Measurements from ENCODE around the gene TSHZ3.

Gene TSHZ3

DNA sequence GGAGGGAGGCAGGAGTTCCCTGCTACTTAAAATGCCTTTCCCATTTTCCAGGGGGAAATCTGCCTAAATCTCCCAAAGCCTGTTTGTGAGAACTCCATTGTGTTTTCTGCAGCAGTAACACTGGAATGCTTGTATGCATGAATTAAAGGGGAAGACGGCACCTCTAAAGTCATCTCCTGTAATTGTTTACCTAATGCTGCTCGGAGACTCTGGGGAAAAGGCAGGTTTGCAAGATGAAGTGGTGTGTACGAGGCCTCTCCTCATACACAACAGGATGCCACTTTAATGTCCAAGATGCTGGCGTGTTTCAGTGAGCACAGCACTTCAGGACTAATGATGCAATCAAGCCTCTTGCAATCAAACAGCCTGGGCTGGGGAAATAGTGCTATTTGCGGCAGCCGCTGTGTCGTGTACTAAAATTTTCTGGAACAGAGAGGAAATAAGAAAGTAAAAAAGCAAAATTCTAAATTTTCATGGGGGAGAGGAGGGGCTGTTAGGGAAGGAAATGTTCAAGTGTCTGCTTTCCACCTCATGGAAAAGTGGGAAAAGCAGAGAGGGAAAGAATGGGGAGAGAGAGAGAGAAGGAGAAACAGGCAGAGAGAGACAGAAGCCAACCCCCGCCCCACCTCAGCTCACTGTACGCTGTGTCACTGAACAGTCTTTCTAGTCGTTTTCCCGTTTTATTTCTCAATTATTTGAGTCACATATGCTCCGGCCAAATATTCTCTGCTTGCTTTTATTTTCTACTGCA, 32.9 kb downstream of the TSHZ3 start:
- no peak overlapping the region for H3K27ac ChIP-seq (ENCODE audit: low read length)
- H3K36me3 ChIP-seq (ENCODE audit: control insufficient read depth, low read depth, low read length), result no peaks in the 10 kb centered on the region
- no peak overlapping the region for H3K9ac ChIP-seq (ENCODE audit: low read length)
- H3K27me3 ChIP-seq (ENCODE audit: control insufficient read depth, insufficient read depth, low read length), result no peaks in the 10 kb centered on the region
- H3K9me3 ChIP-seq (ENCODE audit: control insufficient read depth, low read depth, low read length), result no peaks in the 10 kb centered on the region
- peaks cover 26% of the 10 kb centered on the region for H3K4me1 ChIP-seq (ENCODE audit: control insufficient read depth, low read depth, low read length)
- no peak overlapping the region for H3K4me3 ChIP-seq (ENCODE audit: low read length)

DNA sequence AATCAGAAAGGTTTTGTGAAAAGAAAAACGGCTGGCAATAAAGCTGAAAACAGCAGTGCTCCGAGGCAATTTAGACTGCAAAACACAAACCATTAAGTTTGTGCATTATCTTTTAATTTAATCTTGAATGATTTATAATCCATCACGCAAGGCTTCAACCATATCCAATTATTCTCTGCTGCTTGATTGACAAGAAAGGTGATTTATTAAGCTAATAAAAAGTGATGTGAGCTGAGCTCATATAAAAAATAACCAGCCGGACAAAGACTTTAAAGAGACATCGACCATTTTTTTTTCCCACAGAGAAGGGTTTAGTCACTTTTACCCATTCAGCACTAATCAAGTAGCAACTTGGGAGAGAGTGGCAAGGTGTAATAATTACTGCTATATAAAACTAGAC, 33.6 kb downstream of the TSHZ3 start:
- Histone ChIP-seq H3K27me3 (ENCODE audit: control insufficient read depth, insufficient read depth, low read length) (no peaks in the 10 kb centered on the region), H3K9me3 (ENCODE audit: control insufficient read depth, low read depth, low read length) (no peaks in the 10 kb centered on the region), H3K4me1 (ENCODE audit: control insufficient read depth, low read depth, low read length) (peaks cover 26% of the 10 kb centered on the region), H3K9ac (ENCODE audit: low read length) (no peak overlapping the region), H3K4me3 (ENCODE audit: low read length) (no peak overlapping the region), H3K27ac (ENCODE audit: low read length) (peak overlapping the region; percentile 10), H3K36me3 (ENCODE audit: control insufficient read depth, low read depth, low read length) (no peaks in the 10 kb centered on the region)

DNA sequence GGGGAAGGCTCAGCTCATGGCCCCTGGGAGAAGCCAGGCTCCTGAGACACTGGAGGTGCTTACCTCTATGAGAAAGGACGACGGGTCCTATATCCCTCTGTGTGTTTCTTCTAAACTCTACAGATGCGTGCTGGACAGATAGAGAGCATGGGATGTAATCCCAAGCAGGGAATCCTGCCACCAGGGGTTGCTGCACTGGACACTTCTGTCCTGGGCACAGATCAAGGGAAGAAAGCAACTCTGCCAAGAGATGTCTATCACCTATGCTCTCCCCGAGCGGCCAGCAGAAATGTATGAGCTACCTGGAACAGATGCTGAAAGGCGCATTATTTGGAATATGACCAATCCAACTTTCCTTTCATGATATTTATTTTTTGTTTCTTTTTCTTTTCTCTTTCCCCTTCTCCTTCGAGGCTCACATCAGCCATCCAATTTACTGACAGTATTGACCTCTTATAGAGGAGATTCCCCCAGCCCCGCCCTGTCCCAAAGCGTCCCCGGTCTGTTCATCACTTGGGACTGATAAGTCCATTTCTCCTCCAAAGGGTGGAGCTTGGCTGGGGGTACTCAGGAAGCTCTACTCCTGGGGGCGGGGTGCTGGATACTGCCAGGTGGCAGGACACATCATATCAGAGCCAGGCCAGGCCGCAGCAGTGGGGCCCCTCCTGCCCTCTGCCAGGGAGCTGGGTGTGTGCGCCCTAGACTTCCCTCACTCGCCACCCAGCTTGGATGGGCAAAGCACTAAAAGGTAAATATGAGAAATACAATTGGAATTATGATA, 34.2 kb downstream of the TSHZ3 start:
- Histone ChIP-seq H3K36me3 (ENCODE audit: control insufficient read depth, low read depth, low read length) (no peaks in the 10 kb centered on the region), H3K4me3 (ENCODE audit: low read length) (no peak overlapping the region), H3K27ac (ENCODE audit: low read length) (no peak overlapping the region), H3K27me3 (ENCODE audit: control insufficient read depth, insufficient read depth, low read length) (no peaks in the 10 kb centered on the region), H3K9me3 (ENCODE audit: control insufficient read depth, low read depth, low read length) (no peaks in the 10 kb centered on the region), H3K4me1 (ENCODE audit: control insufficient read depth, low read depth, low read length) (peaks cover 26% of the 10 kb centered on the region), H3K9ac (ENCODE audit: low read length) (no peak overlapping the region)

- H3K36me3 ChIP-seq (ENCODE audit: control insufficient read depth, low read depth, low read length), result no peaks in the 10 kb centered on the region
- no peak overlapping the region for H3K4me3 ChIP-seq (ENCODE audit: low read length)
- no peaks in the 10 kb centered on the region for H3K9me3 ChIP-seq (ENCODE audit: control insufficient read depth, low read depth, low read length)
- H3K27ac ChIP-seq (ENCODE audit: low read length), result no peak overlapping the region
- peaks cover 26% of the 10 kb centered on the region for H3K4me1 ChIP-seq (ENCODE audit: control insufficient read depth, low read depth, low read length)
- no peaks in the 10 kb centered on the region for H3K27me3 ChIP-seq (ENCODE audit: control insufficient read depth, insufficient read depth, low read length)
- no peak overlapping the region for H3K9ac ChIP-seq (ENCODE audit: low read length)
Observed at GRCh38 chr19:31314156-31314555, 35.1 kb downstream of the TSHZ3 start.

GRCh38 chr19:31313291-31314030, 35.8 kb downstream of the TSHZ3 start:
- no peaks in the 10 kb centered on the region for H3K27me3 ChIP-seq (ENCODE audit: control insufficient read depth, insufficient read depth, low read length)
- no peaks in the 10 kb centered on the region for H3K9me3 ChIP-seq (ENCODE audit: control insufficient read depth, low read depth, low read length)
- H3K4me3 ChIP-seq (ENCODE audit: low read length), result no peak overlapping the region
- H3K9ac ChIP-seq (ENCODE audit: low read length), result no peak overlapping the region
- no peaks in the 10 kb centered on the region for H3K36me3 ChIP-seq (ENCODE audit: control insufficient read depth, low read depth, low read length)
- H3K4me1 ChIP-seq (ENCODE audit: control insufficient read depth, low read depth, low read length), result peaks cover 20% of the 10 kb centered on the region
- no peak overlapping the region for H3K27ac ChIP-seq (ENCODE audit: low read length)

DNA sequence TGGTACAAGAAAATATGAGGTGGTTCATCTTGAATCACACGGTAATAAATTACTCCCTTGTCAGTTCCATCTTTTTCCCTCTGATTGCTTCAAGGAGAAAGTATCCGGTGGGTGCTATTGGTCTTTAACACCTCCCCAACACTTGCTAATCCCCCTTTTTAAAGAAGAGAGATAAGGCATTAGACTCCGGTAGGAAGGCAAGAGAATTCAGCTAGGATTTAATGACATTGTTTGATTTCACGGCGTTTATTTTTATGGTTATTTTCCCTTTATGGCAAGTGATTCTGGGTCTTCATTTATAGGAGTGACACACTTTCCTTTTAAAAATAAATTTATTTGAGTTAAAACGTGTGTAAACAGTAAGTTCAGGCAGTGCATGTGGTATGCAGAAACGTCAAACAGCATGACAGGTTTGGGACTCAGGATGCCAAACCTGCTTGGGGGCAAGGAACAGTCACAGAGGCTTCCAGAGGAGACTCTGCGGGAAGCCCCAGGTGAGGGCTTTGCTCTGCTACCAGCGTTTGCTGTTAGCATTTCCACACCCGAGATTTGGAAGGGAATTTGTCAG, 36.5 kb downstream of the TSHZ3 start:
- H3K4me1 ChIP-seq (ENCODE audit: control insufficient read depth, low read depth, low read length), result peaks cover 20% of the 10 kb centered on the region
- no peak overlapping the region for H3K9ac ChIP-seq (ENCODE audit: low read length)
- no peak overlapping the region for H3K4me3 ChIP-seq (ENCODE audit: low read length)
- H3K27me3 ChIP-seq (ENCODE audit: control insufficient read depth, insufficient read depth, low read length), result no peaks in the 10 kb centered on the region
- no peaks in the 10 kb centered on the region for H3K36me3 ChIP-seq (ENCODE audit: control insufficient read depth, low read depth, low read length)
- H3K9me3 ChIP-seq (ENCODE audit: control insufficient read depth, low read depth, low read length), result no peaks in the 10 kb centered on the region
- no peak overlapping the region for H3K27ac ChIP-seq (ENCODE audit: low read length)

DNA sequence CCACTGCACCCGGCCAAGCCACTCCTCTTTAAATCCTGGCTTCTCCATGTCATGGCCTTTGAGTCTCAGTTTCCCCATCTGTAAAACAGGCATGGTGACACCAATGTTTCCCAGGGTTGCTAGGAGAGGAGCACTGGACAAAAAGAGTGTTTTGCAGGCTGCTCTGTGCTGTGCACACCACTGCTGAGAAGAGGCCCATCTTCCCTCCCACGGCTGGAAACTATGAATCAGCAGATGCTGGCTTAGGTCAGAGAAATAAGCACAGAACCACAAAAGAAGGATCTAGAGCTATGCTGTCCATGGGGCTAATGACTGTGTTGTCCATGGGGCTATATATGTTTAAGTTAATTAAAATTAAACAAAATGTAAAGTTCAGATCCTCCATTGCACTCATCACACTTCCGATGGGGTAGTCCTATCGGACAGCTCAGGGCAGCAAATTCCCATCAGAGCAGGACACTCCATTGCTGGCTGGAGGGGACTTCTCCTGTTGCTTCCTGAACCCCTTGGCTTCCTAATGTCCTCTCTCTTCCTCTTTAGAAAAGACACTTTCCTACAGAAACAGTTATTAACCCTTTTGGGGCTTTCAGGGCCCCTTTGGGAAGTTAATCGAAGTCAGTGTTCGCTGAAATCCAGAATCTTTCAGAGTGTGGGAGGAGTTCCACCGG, 37.1 kb downstream of the TSHZ3 start:
- Histone ChIP-seq H3K36me3 (ENCODE audit: control insufficient read depth, low read depth, low read length) (no peaks in the 10 kb centered on the region), H3K4me3 (ENCODE audit: low read length) (no peak overlapping the region), H3K9ac (ENCODE audit: low read length) (no peak overlapping the region), H3K4me1 (ENCODE audit: control insufficient read depth, low read depth, low read length) (peaks cover 17% of the 10 kb centered on the region), H3K27me3 (ENCODE audit: control insufficient read depth, insufficient read depth, low read length) (no peaks in the 10 kb centered on the region), H3K27ac (ENCODE audit: low read length) (no peak overlapping the region), H3K9me3 (ENCODE audit: control insufficient read depth, low read depth, low read length) (no peaks in the 10 kb centered on the region)

DNA sequence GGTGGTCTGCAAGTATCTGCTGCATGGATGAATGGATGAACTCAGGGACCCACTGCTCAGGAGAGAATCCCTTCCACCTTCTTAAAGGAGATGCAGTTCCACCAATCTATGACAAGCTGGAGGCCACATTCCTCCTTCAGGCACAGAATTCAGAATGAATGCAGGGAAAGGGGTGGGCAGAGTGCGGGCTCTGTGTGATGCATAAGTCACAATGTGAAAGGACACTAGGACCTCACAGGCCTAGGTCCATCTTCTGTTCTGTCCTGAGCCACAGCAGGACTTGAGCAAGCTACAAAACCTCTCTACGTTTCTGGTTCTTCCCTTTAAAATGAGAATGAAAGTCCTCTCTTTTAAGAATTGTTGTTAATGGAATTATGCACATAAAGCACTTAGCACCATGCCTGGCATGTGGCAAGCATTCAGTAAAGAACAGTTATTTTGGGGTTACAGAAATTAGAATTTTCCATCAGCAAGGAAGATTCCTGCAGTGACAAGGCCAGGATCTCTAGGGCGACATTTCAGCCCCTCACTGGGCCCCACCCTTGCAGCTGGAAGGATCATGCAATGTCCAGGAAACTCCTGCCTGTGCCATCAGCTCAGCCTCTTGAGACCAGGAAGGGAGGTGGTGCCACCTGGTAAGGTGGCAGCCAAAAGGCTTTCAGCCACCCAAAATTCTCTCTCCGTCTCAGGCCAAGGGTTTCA, 38.7 kb downstream of the TSHZ3 start:
- Histone ChIP-seq H3K4me1 (ENCODE audit: control insufficient read depth, low read depth, low read length) (peaks cover 1% of the 10 kb centered on the region), H3K27me3 (ENCODE audit: control insufficient read depth, insufficient read depth, low read length) (no peaks in the 10 kb centered on the region), H3K9ac (ENCODE audit: low read length) (no peak overlapping the region), H3K27ac (ENCODE audit: low read length) (no peak overlapping the region), H3K36me3 (ENCODE audit: control insufficient read depth, low read depth, low read length) (no peaks in the 10 kb centered on the region), H3K9me3 (ENCODE audit: control insufficient read depth, low read depth, low read length) (no peaks in the 10 kb centered on the region), H3K4me3 (ENCODE audit: low read length) (no peak overlapping the region)

- no peak overlapping the region for H3K9ac ChIP-seq (ENCODE audit: low read length)
- no peak overlapping the region for H3K27ac ChIP-seq (ENCODE audit: low read length)
- no peaks in the 10 kb centered on the region for H3K27me3 ChIP-seq (ENCODE audit: control insufficient read depth, insufficient read depth, low read length)
- no peaks in the 10 kb centered on the region for H3K36me3 ChIP-seq (ENCODE audit: control insufficient read depth, low read depth, low read length)
- no peaks in the 10 kb centered on the region for H3K9me3 ChIP-seq (ENCODE audit: control insufficient read depth, low read depth, low read length)
- no peak overlapping the region for H3K4me3 ChIP-seq (ENCODE audit: low read length)
- no peaks in the 10 kb centered on the region for H3K4me1 ChIP-seq (ENCODE audit: control insufficient read depth, low read depth, low read length)
Observed at GRCh38 chr19:31308781-31309180, 40.5 kb downstream of the TSHZ3 start.

DNA sequence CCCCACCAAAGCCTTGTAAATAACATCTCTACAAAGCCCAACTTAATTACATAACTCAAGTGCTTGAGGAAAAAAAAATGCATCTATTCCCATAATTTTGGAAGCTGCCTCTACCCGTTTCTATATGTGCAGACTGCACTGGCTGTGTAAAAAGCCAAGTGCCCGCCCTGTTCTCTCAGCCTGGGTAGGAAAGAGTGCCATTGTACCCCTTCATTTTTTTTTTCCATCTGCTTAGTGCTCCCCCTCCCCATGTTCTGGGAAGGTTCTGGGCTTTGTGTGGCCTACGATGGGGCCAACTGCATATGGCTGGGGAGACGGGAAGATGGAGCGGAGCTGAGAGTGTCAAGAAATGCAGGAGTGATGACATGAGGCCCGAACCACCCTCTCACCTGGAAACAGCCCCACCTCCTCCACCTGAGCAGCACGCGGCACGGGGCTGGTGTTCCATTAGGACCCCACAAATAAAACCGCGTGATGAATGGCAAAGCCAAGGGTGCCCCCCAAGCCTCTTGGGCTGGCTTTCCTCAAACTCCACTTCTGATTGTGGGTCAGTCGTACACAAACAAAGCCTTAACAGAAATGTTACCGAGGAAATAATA, 42.1 kb downstream of the TSHZ3 start:
- Histone ChIP-seq H3K4me3 (ENCODE audit: low read length) (no peak overlapping the region), H3K36me3 (ENCODE audit: control insufficient read depth, low read depth, low read length) (no peaks in the 10 kb centered on the region), H3K4me1 (ENCODE audit: control insufficient read depth, low read depth, low read length) (no peaks in the 10 kb centered on the region), H3K27me3 (ENCODE audit: control insufficient read depth, insufficient read depth, low read length) (no peaks in the 10 kb centered on the region), H3K9me3 (ENCODE audit: control insufficient read depth, low read depth, low read length) (no peaks in the 10 kb centered on the region), H3K9ac (ENCODE audit: low read length) (no peak overlapping the region), H3K27ac (ENCODE audit: low read length) (no peak overlapping the region)
